Measurements from ENCODE around the gene CAMSAP3.

Gene CAMSAP3

GRCh38 chr19:7579182-7579581 is 16.5 kb upstream of the CAMSAP3 start:
- H3K36me3 Mint-ChIP-seq (ENCODE audit: low read depth), result no peaks in the 10 kb centered on the region
- no peak for TF ChIP-seq CTCF (IDR thresholded peaks at IDR 0.05; ENCODE audit: unreplicated experiment in 3 of 3)

GRCh38 chr19:7582446-7582845 is 13.2 kb upstream of the CAMSAP3 start:
- H3K9me3 Mint-ChIP-seq, result no peaks in the 10 kb centered on the region
- no peaks in the 10 kb centered on the region for H3K4me1 Mint-ChIP-seq
- no peak overlapping the region for H3K27ac Mint-ChIP-seq
- H3K4me3 Mint-ChIP-seq, result no peak overlapping the region
- H3K36me3 Mint-ChIP-seq (ENCODE audit: low read depth), result no peaks in the 10 kb centered on the region
- TF ChIP-seq CTCF (IDR thresholded peaks at IDR 0.05; ENCODE audit: unreplicated experiment in 3 of 3), result no peak
- peaks cover 28% of the 10 kb centered on the region for H3K27me3 Mint-ChIP-seq (ENCODE audit: low read depth)

More at GRCh38 chr19:7579182-7579581, 16.5 kb upstream of the CAMSAP3 start:
- Mint-ChIP-seq H3K4me1 (no peaks in the 10 kb centered on the region), H3K27me3 (ENCODE audit: low read depth) (peaks cover 30% of the 10 kb centered on the region), H3K27ac (no peak overlapping the region), H3K9me3 (no peaks in the 10 kb centered on the region), H3K4me3 (no peak overlapping the region)

- Mint-ChIP-seq H3K27ac (no peak overlapping the region), H3K4me1 (no peaks in the 10 kb centered on the region), H3K4me3 (no peak overlapping the region), H3K27me3 (ENCODE audit: low read depth) (peaks cover 40% of the 10 kb centered on the region), H3K9me3 (no peaks in the 10 kb centered on the region), H3K36me3 (ENCODE audit: low read depth) (no peaks in the 10 kb centered on the region)
- TF ChIP-seq CTCF (IDR thresholded peaks at IDR 0.05; ENCODE audit: unreplicated experiment in 3 of 3), result no peak
These were observed 5.8 kb upstream of the CAMSAP3 start for GRCh38 chr19:7589822-7590221.

- H3K4me3 Mint-ChIP-seq, result no peak overlapping the region
- H3K9me3 Mint-ChIP-seq, result no peaks in the 10 kb centered on the region
- H3K4me1 Mint-ChIP-seq, result no peaks in the 10 kb centered on the region
- no peaks in the 10 kb centered on the region for H3K36me3 Mint-ChIP-seq (ENCODE audit: low read depth)
- no peak for TF ChIP-seq CTCF (IDR thresholded peaks at IDR 0.05; ENCODE audit: unreplicated experiment in 3 of 3)
- no peak overlapping the region for H3K27ac Mint-ChIP-seq
- peaks cover 44% of the 10 kb centered on the region for H3K27me3 Mint-ChIP-seq (ENCODE audit: low read depth)
These were observed 5.4 kb upstream of the CAMSAP3 start for GRCh38 chr19:7590256-7590655.

- H3K36me3 Mint-ChIP-seq (ENCODE audit: low read depth), result no peaks in the 10 kb centered on the region
- peaks cover 61% of the 10 kb centered on the region for H3K27me3 Mint-ChIP-seq (ENCODE audit: low read depth)
- H3K4me1 Mint-ChIP-seq, result no peaks in the 10 kb centered on the region
- peak overlapping the region; percentile 68 to 80 (median 79) for H3K4me3 Mint-ChIP-seq
- H3K27ac Mint-ChIP-seq, result no peak overlapping the region
- H3K9me3 Mint-ChIP-seq, result no peaks in the 10 kb centered on the region
- TF ChIP-seq CTCF (IDR thresholded peaks at IDR 0.05; ENCODE audit: unreplicated experiment in 3 of 3), result no peak
These were observed 711 bp downstream of the CAMSAP3 start for GRCh38 chr19:7596211-7596937.

GRCh38 chr19:7597689-7598088 is 2.0 kb downstream of the CAMSAP3 start:
- Mint-ChIP-seq H3K27me3 (ENCODE audit: low read depth) (peaks cover 54% of the 10 kb centered on the region), H3K36me3 (ENCODE audit: low read depth) (no peaks in the 10 kb centered on the region), H3K4me3 (peak overlapping the region; percentile 79 to 80 (median 80)), H3K4me1 (no peaks in the 10 kb centered on the region), H3K27ac (no peak overlapping the region), H3K9me3 (no peaks in the 10 kb centered on the region)
- TF ChIP-seq CTCF (IDR thresholded peaks at IDR 0.05; ENCODE audit: unreplicated experiment in 3 of 3), result no peak
